SH-SY5Y (cell line): ENCODE measurements around the gene TTBK1.

Experiments
- GATA2 ChIP-seq: IDR thresholded peaks from 2 replicates; pipeline ENCODE4 v1.6.1; 2011; ENCODE audit warnings: mild to moderate bottlenecking, low read depth, low read length
- GATA3 ChIP-seq: IDR thresholded peaks from 2 replicates; pipeline ENCODE4 v1.6.1; 2011; ENCODE audit warnings: low read depth, mild to moderate bottlenecking, low read length, moderate library complexity

GRCh38 chr6:43262000-43262779 is 18.9 kb downstream of the TTBK1 start:
- no peak for TF ChIP-seq GATA2
- no peak for TF ChIP-seq GATA3
